GM23338 (cell line): Measurements from ENCODE around the gene TASP1. TPM values are rescaled to one million over a fixed set of nuclear protein-coding genes. Genes with fewer than 3 reads are reported as not detected.

Experiments used
- ATAC-seq: fragments of 200-7000 bp; cut with Tn5 transposase; 3 replicates; pipeline ENCODE4 v1.9.1; 2020
- DNase-seq: peaks from one replicate; pipeline ENCODE4 v3.0.0-alpha.2; 2015; ENCODE audit warnings: low spot score
- H2AFZ ChIP-seq: fragments of 200-600 bp; sonication (generic); 2 replicates; pipeline ENCODE4 v1.8.0; 2016; ENCODE audit warnings: antibody characterized with exemption, mild to moderate bottlenecking, moderate library complexity
- H3F3A ChIP-seq: fragments of 200-600 bp; sonication (generic); replicated peaks from 2 replicates; pipeline ENCODE4 v1.8.0; 2017; ENCODE audit warnings: antibody characterized with exemption, mixed run types, low read depth
- H3K27ac ChIP-seq: fragments of 200-600 bp; sonication (generic); 2 replicates; pipeline ENCODE4 v1.6.1; 2016; ENCODE audit warnings: low read depth
- H3K27me3 ChIP-seq: fragments of 200-600 bp; sonication (generic); 2 replicates; pipeline ENCODE4 v1.8.0; 2016; ENCODE audit warnings: mild to moderate bottlenecking, mixed run types, moderate library complexity; ENCODE audit not compliant: insufficient read depth
- H3K36me3 ChIP-seq: fragments of 200-600 bp; sonication (generic); 2 replicates; pipeline ENCODE4 v1.8.0; 2016; ENCODE audit warnings: mild to moderate bottlenecking; ENCODE audit not compliant: insufficient read depth
- H3K4me1 ChIP-seq: fragments of 200-600 bp; sonication (generic); 2 replicates; pipeline ENCODE4 v1.8.0; 2016; ENCODE audit warnings: mild to moderate bottlenecking, moderate library complexity; ENCODE audit not compliant: insufficient read depth
- H3K4me2 ChIP-seq: fragments of 200-600 bp; sonication (generic); 2 replicates; pipeline ENCODE4 v1.7.1; 2017; ENCODE audit warnings: mixed run types
- H3K4me3 ChIP-seq: fragments of 200-600 bp; sonication (generic); 2 replicates; pipeline ENCODE4 v1.6.1; 2016; ENCODE audit warnings: mixed run types
- H3K79me2 ChIP-seq: fragments of 200-600 bp; sonication (generic); replicated peaks from 2 replicates; pipeline ENCODE4 v1.8.0; 2017; ENCODE audit warnings: mild to moderate bottlenecking; ENCODE audit not compliant: insufficient read depth
- H3K9me2 ChIP-seq: fragments of 200-600 bp; sonication (generic); 2 replicates; pipeline ENCODE4 v1.8.0; 2017; ENCODE audit not compliant: insufficient read depth
- H4K20me1 ChIP-seq: fragments of 200-600 bp; sonication (generic); replicated peaks from 2 replicates; pipeline ENCODE4 v1.8.0; 2017; ENCODE audit warnings: mild to moderate bottlenecking; ENCODE audit not compliant: insufficient read depth
- H3K27ac Mint-ChIP-seq: 2 replicates; pipeline ENCODE4 v1.8.0; 2020; ENCODE audit warnings: inconsistent platforms, mild to moderate bottlenecking, moderate library complexity, mixed read lengths
- H3K27me3 Mint-ChIP-seq: 3 replicates; pipeline ENCODE4 v1.8.0; 2022; ENCODE audit warnings: low read depth, mild to moderate bottlenecking, moderate library complexity, mixed read lengths, inconsistent platforms; ENCODE audit not compliant: insufficient read depth, poor library complexity
- H3K36me3 Mint-ChIP-seq: 3 replicates; pipeline ENCODE4 v1.8.0; 2021; ENCODE audit warnings: low read depth, mild to moderate bottlenecking, inconsistent platforms, moderate library complexity, mixed read lengths
- H3K4me1 Mint-ChIP-seq: 3 replicates; pipeline ENCODE4 v1.8.0; 2020; ENCODE audit warnings: mild to moderate bottlenecking, inconsistent platforms, mixed read lengths
- H3K4me3 Mint-ChIP-seq: 3 replicates; pipeline ENCODE4 v1.8.0; 2021; ENCODE audit warnings: moderate library complexity, mild to moderate bottlenecking, inconsistent platforms, mixed read lengths
- H3K9me3 Mint-ChIP-seq: 3 replicates; pipeline ENCODE4 v1.8.0; 2020; ENCODE audit warnings: moderate library complexity, mild to moderate bottlenecking, inconsistent platforms, mixed read lengths
- CREB1 ChIP-seq: fragments of 250-450 bp; sonication (Bioruptor Pico); IDR thresholded peaks from 2 replicates; pipeline ENCODE4 v1.5.0; 2020; ENCODE audit warnings: low read depth, mild to moderate bottlenecking, moderate library complexity
- EZH2 ChIP-seq: fragments of 200-600 bp; sonication (generic); IDR thresholded peaks from one replicate; pipeline ENCODE4 v1.8.0; 2017; ENCODE audit warnings: antibody characterized with exemption, mild to moderate bottlenecking, low read depth; ENCODE audit not compliant: unreplicated experiment
- JUNB ChIP-seq: IDR thresholded peaks from one replicate; pipeline ENCODE4 v1.6.1; 2016; ENCODE audit warnings: antibody characterized with exemption; ENCODE audit not compliant: unreplicated experiment
- NANOG ChIP-seq: IDR thresholded peaks from 2 replicates; pipeline ENCODE4 v1.6.1; 2016; ENCODE audit warnings: antibody characterized with exemption, borderline replicate concordance
- POLR2AphosphoS5 ChIP-seq: IDR thresholded peaks from 2 replicates; pipeline ENCODE4 v1.6.1; 2016; ENCODE audit warnings: antibody characterized with exemption, low read depth
- ZNF331 ChIP-seq: fragments of 250-450 bp; sonication (Bioruptor Pico); IDR thresholded peaks from 2 replicates; pipeline ENCODE4 v1.5.0; 2020; ENCODE audit warnings: low read depth, mild to moderate bottlenecking, moderate library complexity
- polyA plus RNA-seq: library from polyadenylated mRNA; unstranded; fragments of >200 nt; fragmentation: Nextera tagmentation; extraction: Ambion mirVana; gene quantifications from 2 replicates; pipeline ENCODE4 v1.2.1, GENCODE V29; 2016
- total RNA-seq: library from RNA; depleted of rRNA; stranded (reverse); fragments of >200 nt; shearing (Covaris generic); gene quantifications from 2 replicates; pipeline ENCODE4 v1.2.3, GENCODE V29; 2014; rRNA removed
- TF ChIP-seq, protein P1 (sequence below): fragments of 250-450 bp; sonication (Bioruptor Pico); IDR thresholded peaks from 2 replicates; pipeline ENCODE4 v1.5.0; 2020; ENCODE audit warnings: mild to moderate bottlenecking, moderate library complexity
- TF ChIP-seq, protein P2 (sequence below): IDR thresholded peaks from 2 replicates; pipeline ENCODE4 v1.6.1; 2016; ENCODE audit warnings: antibody characterized with exemption

TASP1 gene
- total and polyA plus RNA-seq, 2 experiments from 2014 or later = 9.7 to 9.8 TPM

DNA sequence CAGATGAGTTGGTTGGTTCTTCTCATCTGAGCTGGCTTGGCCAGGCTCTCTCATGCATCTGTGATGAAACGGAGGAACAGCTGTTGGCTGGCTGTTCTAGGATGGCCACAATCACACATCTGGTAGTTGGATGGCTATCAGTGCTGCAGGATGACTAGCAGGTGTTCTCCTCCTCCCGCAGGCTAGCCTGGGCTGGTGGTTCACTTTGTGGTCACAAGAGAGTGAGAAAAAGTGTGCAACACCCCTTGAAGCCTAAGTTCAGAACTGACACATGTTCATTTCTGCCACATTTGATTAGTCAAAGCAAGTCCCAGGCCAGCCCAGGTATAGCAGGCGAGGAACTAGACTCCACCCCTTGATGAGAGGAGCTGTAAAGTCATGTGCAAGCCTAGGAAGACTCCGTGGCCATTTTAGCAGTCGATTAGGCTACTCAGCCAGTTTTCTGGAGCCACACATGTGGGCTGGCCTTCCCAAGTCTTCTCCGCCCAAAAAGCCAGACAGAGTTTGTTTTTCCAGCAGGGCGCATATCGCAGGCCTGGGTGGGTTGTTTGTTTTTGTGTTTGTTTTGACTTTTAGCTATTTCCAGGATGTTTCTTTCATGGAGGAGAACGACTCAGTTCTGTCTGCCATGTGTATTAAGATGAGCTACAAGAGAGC is 296.9 kb downstream of the TASP1 start (continued):
- TF ChIP-seq, protein P1, sequence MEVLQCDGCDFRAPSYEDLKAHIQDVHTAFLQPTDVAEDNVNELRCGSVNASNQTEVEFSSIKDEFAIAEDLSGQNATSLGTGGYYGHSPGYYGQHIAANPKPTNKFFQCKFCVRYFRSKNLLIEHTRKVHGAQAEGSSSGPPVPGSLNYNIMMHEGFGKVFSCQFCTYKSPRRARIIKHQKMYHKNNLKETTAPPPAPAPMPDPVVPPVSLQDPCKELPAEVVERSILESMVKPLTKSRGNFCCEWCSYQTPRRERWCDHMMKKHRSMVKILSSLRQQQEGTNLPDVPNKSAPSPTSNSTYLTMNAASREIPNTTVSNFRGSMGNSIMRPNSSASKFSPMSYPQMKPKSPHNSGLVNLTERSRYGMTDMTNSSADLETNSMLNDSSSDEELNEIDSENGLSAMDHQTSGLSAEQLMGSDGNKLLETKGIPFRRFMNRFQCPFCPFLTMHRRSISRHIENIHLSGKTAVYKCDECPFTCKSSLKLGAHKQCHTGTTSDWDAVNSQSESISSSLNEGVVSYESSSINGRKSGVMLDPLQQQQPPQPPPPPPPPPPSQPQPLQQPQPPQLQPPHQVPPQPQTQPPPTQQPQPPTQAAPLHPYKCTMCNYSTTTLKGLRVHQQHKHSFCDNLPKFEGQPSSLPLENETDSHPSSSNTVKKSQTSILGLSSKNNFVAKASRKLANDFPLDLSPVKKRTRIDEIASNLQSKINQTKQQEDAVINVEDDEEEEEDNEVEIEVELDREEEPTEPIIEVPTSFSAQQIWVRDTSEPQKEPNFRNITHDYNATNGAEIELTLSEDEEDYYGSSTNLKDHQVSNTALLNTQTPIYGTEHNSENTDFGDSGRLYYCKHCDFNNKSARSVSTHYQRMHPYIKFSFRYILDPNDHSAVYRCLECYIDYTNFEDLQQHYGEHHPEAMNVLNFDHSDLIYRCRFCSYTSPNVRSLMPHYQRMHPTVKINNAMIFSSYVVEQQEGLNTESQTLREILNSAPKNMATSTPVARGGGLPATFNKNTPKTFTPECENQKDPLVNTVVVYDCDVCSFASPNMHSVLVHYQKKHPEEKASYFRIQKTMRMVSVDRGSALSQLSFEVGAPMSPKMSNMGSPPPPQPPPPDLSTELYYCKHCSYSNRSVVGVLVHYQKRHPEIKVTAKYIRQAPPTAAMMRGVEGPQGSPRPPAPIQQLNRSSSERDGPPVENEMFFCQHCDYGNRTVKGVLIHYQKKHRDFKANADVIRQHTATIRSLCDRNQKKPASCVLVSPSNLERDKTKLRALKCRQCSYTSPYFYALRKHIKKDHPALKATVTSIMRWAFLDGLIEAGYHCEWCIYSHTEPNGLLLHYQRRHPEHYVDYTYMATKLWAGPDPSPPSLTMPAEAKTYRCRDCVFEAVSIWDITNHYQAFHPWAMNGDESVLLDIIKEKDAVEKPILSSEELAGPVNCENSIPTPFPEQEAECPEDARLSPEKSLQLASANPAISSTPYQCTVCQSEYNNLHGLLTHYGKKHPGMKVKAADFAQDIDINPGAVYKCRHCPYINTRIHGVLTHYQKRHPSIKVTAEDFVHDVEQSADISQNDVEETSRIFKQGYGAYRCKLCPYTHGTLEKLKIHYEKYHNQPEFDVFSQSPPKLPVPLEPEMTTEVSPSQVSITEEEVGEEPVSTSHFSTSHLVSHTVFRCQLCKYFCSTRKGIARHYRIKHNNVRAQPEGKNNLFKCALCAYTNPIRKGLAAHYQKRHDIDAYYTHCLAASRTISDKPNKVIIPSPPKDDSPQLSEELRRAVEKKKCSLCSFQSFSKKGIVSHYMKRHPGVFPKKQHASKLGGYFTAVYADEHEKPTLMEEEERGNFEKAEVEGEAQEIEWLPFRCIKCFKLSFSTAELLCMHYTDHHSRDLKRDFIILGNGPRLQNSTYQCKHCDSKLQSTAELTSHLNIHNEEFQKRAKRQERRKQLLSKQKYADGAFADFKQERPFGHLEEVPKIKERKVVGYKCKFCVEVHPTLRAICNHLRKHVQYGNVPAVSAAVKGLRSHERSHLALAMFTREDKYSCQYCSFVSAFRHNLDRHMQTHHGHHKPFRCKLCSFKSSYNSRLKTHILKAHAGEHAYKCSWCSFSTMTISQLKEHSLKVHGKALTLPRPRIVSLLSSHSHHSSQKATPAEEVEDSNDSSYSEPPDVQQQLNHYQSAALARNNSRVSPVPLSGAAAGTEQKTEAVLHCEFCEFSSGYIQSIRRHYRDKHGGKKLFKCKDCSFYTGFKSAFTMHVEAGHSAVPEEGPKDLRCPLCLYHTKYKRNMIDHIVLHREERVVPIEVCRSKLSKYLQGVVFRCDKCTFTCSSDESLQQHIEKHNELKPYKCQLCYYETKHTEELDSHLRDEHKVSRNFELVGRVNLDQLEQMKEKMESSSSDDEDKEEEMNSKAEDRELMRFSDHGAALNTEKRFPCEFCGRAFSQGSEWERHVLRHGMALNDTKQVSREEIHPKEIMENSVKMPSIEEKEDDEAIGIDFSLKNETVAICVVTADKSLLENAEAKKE (CRISPR knock-in tag) = no peak
- no peak for TF ChIP-seq NANOG

DNA sequence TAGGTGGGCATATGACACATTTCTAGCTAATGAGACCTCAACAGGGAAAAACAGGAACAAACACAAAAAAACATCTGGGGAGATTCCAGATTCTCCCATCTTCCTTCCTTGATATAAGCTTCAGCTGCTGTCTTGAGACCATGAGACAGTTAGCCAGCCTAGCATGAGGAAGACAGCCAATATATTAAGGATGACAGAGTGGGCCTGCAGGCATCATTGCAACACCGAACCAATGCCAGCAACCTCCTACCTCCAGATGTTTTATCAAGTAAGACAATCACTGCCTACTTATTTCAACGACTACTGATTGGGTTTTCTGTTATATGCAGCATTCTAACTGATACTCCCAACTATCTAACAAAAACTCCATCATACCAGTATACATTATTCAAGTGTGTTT is 298.6 kb downstream of the TASP1 start:
- Histone ChIP-seq H3K4me2 (no peak overlapping the region), H4K20me1 (no peaks in the 10 kb centered on the region), H3F3A (no peaks in the 10 kb centered on the region), H3K36me3 (no peaks in the 10 kb centered on the region), H3K9me2 (peaks cover 30% of the 10 kb centered on the region), H3K79me2 (no peaks in the 10 kb centered on the region), H3K4me1 (no peaks in the 10 kb centered on the region), H2AFZ (no peak overlapping the region), H3K27ac (no peak overlapping the region), H3K27me3 (no peaks in the 10 kb centered on the region), H3K4me3 (no peak overlapping the region)
- Mint-ChIP-seq H3K27ac (no peak overlapping the region), H3K9me3 (no peaks in the 10 kb centered on the region), H3K4me1 (peaks cover 12% of the 10 kb centered on the region), H3K36me3 (no peaks in the 10 kb centered on the region), H3K4me3 (no peak overlapping the region), H3K27me3 (peaks cover 3% of the 10 kb centered on the region)
- no peak for TF ChIP-seq ZNF331
- no peak for TF ChIP-seq JUNB
- TF ChIP-seq EZH2 = no peak
- no peak for TF ChIP-seq POLR2AphosphoS5
- TF ChIP-seq, protein P2, sequence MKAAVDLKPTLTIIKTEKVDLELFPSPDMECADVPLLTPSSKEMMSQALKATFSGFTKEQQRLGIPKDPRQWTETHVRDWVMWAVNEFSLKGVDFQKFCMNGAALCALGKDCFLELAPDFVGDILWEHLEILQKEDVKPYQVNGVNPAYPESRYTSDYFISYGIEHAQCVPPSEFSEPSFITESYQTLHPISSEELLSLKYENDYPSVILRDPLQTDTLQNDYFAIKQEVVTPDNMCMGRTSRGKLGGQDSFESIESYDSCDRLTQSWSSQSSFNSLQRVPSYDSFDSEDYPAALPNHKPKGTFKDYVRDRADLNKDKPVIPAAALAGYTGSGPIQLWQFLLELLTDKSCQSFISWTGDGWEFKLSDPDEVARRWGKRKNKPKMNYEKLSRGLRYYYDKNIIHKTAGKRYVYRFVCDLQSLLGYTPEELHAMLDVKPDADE = no peak
- no peak for TF ChIP-seq CREB1 (CRISPR knock-in tag)
- ATAC-seq = no peak
- DNase-seq = no peak

Other genes starting within 250 kb of the TASP1 start
- gene ESF1, start 146.0 kb upstream of the TASP1 start, total RNA-seq = 20.5 and 21.9 TPM in 2 replicates
- 65.0 and 71.7 TPM in 2 replicates for gene ESF1, start 146.0 kb upstream of the TASP1 start, polyA plus RNA-seq
- 18.0 and 25.3 TPM in 2 replicates for gene NDUFAF5, start 146.1 kb upstream of the TASP1 start, total RNA-seq
- gene NDUFAF5, start 146.1 kb upstream of the TASP1 start, polyA plus RNA-seq = 23.1 and 33.0 TPM in 2 replicates